IPS DF 19.7 (cell line): Measurements from ENCODE around the gene PAFAH1B1.

ENCODE experiments used
- DNase-seq: peaks from one replicate; pipeline ENCODE4 v3.0.0-alpha.2; 2013; ENCODE audit warnings: low read depth, low spot score

Gene PAFAH1B1

GRCh38 chr17:2719861-2720260 is 126.4 kb downstream of the PAFAH1B1 start:
- DNase-seq, result no peak

- no peak for DNase-seq
Observed at GRCh38 chr17:2721603-2722002, 128.1 kb downstream of the PAFAH1B1 start.

DNA sequence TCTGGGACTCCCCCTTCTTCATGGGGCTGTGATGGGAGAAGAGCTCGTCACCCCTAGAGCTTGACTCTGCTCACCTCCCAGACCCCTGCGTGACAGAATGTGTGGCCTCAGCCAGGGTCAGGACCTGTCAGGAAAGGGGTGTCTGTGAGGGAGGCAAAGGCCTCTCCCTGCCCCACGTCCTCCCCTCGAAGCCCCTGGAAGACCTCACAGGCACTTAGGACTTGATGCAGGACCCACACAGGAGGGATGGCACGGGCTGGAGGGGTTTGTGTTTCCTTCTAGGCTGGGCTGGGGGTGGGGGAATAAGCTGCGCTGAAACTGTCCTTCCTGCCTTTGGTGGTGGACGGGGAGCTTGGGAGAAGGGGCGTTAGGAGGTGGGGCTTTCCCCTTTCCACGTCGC is 129.2 kb downstream of the PAFAH1B1 start:
- no peak for DNase-seq

GRCh38 chr17:2723505-2723996 is 130.1 kb downstream of the PAFAH1B1 start:
- DNase-seq, result no peak

GRCh38 chr17:2723997-2724783 is 130.7 kb downstream of the PAFAH1B1 start:
- DNase-seq, result no peak

GRCh38 chr17:2724784-2725164 is 131.3 kb downstream of the PAFAH1B1 start:
- no peak for DNase-seq

GRCh38 chr17:2730764-2731353 is 137.4 kb downstream of the PAFAH1B1 start:
- no peak for DNase-seq

- DNase-seq, result no peak
Observed at GRCh38 chr17:2731807-2732206, 138.4 kb downstream of the PAFAH1B1 start.

DNA sequence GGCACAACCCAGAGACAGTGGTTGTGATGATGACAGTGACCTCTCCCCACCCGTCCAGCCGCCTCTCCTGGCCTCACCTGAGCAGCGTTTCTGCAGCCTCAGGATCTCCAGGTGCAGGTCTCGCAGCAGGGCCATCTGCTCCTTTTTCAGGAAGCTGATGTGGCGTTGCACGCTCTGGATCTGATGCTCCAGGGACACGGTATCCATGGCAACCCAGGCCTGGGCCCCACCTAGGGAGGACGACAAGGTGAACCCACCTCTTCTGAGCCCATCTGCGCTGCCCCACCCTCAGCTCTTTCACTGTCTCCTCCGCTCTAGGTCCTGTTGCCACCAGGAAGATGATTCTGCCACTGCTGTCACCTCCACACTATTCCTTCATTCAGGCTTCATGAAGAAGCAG is 141.5 kb downstream of the PAFAH1B1 start:
- no peak for DNase-seq
